ENCODE results near the gene THOC5.
"Not testable (repeated sequence)": the region's sequence is repeated elsewhere in the genome, so short reads cannot be mapped to it uniquely, and the experiment has no call there.

GRCh38 chr22:29594447-29594846 lies 40.9 kb upstream of the THOC5 start:
- TF ChIP-seq CTCF, POLR2A (IDR thresholded peaks at IDR 0.05): not testable (repeated sequence)

All from adrenal gland (tissue), 5 donors.